ENCODE results near the gene SPTSSB.

SPTSSB gene

GRCh38 chr3:161358488-161358887, 12.8 kb downstream of the SPTSSB start:
- no peak overlapping the region for H3K27ac Mint-ChIP-seq

GRCh38 chr3:161356287-161356686, 15.0 kb downstream of the SPTSSB start:
- no peaks in the 10 kb centered on the region for H3K4me1 Mint-ChIP-seq (ENCODE audit: low read depth)
- no peaks in the 10 kb centered on the region for H3K36me3 Mint-ChIP-seq (ENCODE audit: low read depth)
- peaks cover 31% of the 10 kb centered on the region for H3K27me3 Mint-ChIP-seq
- no peak overlapping the region for H3K27ac Mint-ChIP-seq
- H3K9me3 Mint-ChIP-seq, result no peaks in the 10 kb centered on the region
- H3K4me3 Mint-ChIP-seq, result no peak overlapping the region

More at GRCh38 chr3:161358488-161358887, 12.8 kb downstream of the SPTSSB start:
- Mint-ChIP-seq H3K36me3 (ENCODE audit: low read depth) (no peaks in the 10 kb centered on the region), H3K27me3 (peaks cover 22% of the 10 kb centered on the region), H3K9me3 (no peaks in the 10 kb centered on the region), H3K4me3 (no peak overlapping the region), H3K4me1 (ENCODE audit: low read depth) (no peaks in the 10 kb centered on the region)

- no peaks in the 10 kb centered on the region for H3K36me3 Mint-ChIP-seq (ENCODE audit: low read depth)
- peaks cover 35% of the 10 kb centered on the region for H3K27me3 Mint-ChIP-seq
- no peaks in the 10 kb centered on the region for H3K9me3 Mint-ChIP-seq
- H3K4me1 Mint-ChIP-seq (ENCODE audit: low read depth), result peaks cover under 1% of the 10 kb centered on the region
- no peak overlapping the region for H3K4me3 Mint-ChIP-seq
- H3K27ac Mint-ChIP-seq, result no peak overlapping the region
These were observed 15.8 kb downstream of the SPTSSB start for GRCh38 chr3:161355508-161355907.

DNA sequence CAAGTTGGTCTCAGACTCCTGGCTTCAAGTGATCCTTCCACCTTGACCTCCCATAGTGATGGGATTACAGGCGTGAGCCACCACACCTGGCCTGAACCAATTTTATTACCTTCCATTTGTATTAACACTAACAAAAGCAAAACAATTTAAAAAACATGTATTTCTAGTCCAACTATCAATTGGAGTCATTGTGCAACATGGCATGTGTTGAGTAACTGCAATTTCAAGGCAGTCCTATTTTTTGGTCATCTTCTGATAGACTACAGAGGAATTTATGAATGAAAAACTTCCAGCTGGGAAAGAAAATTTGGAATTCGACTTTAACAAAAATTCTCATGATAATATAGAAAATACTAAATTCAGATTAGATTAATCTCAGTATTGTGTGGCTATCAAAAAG, 16.8 kb downstream of the SPTSSB start:
- Mint-ChIP-seq H3K4me3 (no peak overlapping the region), H3K27me3 (peaks cover 27% of the 10 kb centered on the region), H3K9me3 (no peaks in the 10 kb centered on the region), H3K27ac (no peak overlapping the region), H3K4me1 (ENCODE audit: low read depth) (peaks cover 10% of the 10 kb centered on the region), H3K36me3 (ENCODE audit: low read depth) (no peaks in the 10 kb centered on the region)

GRCh38 chr3:161351330-161351729, 20.0 kb downstream of the SPTSSB start:
- H3K4me1 Mint-ChIP-seq (ENCODE audit: low read depth), result peaks cover 28% of the 10 kb centered on the region
- H3K27me3 Mint-ChIP-seq, result peaks cover 32% of the 10 kb centered on the region
- no peaks in the 10 kb centered on the region for H3K9me3 Mint-ChIP-seq
- no peaks in the 10 kb centered on the region for H3K36me3 Mint-ChIP-seq (ENCODE audit: low read depth)
- no peak overlapping the region for H3K27ac Mint-ChIP-seq
- no peak overlapping the region for H3K4me3 Mint-ChIP-seq

DNA sequence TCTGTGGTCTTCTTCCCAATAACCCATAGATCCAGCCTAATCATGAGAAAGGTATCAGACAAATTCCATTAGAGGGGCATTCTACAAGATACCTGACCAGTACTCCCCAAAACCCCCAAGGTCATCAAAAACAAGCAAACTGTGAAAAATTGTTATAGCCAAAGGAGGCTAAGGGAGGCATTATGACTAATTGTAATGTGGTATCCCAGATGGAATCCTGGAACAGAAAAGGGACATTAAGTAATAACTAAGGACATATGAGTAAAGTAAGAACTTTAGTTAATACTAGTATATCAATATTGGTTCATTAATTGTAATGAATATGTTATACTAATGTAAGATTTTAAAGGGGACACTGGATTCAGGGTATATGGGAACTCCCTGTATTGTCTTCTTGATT, 20.4 kb downstream of the SPTSSB start:
- Mint-ChIP-seq H3K9me3 (no peaks in the 10 kb centered on the region), H3K4me1 (ENCODE audit: low read depth) (peaks cover 28% of the 10 kb centered on the region), H3K4me3 (no peak overlapping the region), H3K36me3 (ENCODE audit: low read depth) (no peaks in the 10 kb centered on the region), H3K27ac (no peak overlapping the region), H3K27me3 (peaks cover 34% of the 10 kb centered on the region)

DNA sequence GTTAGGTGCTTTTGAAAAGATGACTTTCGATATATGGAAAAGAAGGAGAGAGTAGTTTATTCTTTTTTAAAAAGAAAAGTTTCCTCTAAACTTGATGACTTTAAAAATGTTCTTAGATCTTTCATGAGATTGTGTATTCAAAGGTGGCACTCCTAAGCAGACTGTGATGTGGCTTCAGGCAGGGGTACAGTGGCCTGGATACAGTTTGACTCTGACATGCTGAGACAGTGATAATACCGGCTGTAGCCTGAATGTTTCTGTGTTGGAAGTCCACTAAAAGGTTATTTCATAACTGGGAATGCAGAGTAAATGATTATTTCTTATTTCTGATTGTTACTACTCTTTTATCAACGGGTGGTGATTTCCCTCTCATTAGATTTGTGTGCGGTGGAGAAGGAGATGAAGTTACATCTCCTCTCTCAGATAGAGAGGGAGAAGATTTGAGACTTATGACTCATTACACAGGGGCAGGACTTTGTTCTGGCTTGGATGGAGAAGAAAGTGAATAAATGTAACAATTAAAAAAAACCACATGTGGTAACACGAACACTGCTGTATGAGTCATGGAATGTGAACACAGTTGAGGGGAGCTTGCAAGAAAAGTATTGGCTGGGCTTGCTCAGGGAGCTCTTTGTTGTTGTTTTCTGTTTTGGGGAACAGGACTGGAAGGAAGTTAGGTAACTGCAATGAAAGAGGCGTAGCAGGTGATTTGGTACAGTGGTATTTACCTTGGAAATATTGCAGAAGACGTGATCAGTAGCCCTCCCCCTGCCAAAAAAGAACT, 21.6 kb downstream of the SPTSSB start:
- Mint-ChIP-seq H3K4me1 (ENCODE audit: low read depth) (peaks cover 28% of the 10 kb centered on the region), H3K4me3 (peak overlapping the region; percentile 6), H3K27me3 (peaks cover 31% of the 10 kb centered on the region), H3K36me3 (ENCODE audit: low read depth) (no peaks in the 10 kb centered on the region), H3K27ac (peak overlapping the region; percentile 6), H3K9me3 (no peaks in the 10 kb centered on the region)

GRCh38 chr3:161348796-161349400, 22.4 kb downstream of the SPTSSB start:
- Mint-ChIP-seq H3K27me3 (peaks cover 34% of the 10 kb centered on the region), H3K4me1 (ENCODE audit: low read depth) (peaks cover 28% of the 10 kb centered on the region), H3K4me3 (no peak overlapping the region), H3K36me3 (ENCODE audit: low read depth) (no peaks in the 10 kb centered on the region), H3K27ac (no peak overlapping the region), H3K9me3 (no peaks in the 10 kb centered on the region)

DNA sequence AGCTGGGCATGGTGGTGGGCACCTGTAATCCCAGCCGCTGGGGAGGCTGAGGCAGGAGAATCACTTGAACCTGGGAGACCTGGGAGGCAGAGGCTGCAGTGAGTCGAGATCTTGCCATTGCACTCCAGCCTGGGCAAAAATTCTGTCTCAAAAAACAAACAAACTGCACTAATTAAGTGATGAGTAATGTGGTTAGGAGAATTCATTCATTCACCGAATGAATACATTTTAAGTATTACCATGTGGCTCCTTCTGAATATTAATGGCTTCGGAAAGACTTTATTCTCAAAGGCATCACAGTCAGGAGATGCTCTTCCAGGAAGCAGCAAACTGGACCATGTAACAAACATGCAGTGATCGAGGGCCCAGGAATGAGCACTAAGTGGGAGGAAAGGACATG, 23.6 kb downstream of the SPTSSB start:
- peaks cover 42% of the 10 kb centered on the region for H3K27me3 Mint-ChIP-seq
- H3K36me3 Mint-ChIP-seq (ENCODE audit: low read depth), result no peaks in the 10 kb centered on the region
- no peaks in the 10 kb centered on the region for H3K9me3 Mint-ChIP-seq
- no peak overlapping the region for H3K4me3 Mint-ChIP-seq
- H3K4me1 Mint-ChIP-seq (ENCODE audit: low read depth), result peaks cover 28% of the 10 kb centered on the region
- no peak overlapping the region for H3K27ac Mint-ChIP-seq

DNA sequence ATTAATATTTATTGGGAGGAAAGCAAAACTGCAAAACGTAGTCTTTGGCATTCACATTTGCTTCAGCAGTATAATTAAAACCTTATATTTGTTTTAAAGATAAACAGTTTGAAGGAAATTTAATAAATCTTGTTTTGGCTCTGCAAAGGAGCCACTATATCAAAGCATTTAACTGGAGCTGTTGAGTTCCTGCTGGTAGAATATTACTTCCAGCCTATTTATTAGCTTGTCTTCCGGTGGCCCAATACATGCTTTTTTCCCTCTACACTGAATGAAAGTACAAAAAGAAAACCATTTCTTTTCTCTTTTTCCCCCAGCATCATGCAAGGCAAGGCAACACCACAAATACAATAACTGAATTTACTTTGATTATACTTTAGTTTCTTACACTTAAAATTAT, 26.3 kb downstream of the SPTSSB start:
- peaks cover 23% of the 10 kb centered on the region for H3K4me1 Mint-ChIP-seq (ENCODE audit: low read depth)
- no peak overlapping the region for H3K4me3 Mint-ChIP-seq
- H3K9me3 Mint-ChIP-seq, result no peaks in the 10 kb centered on the region
- peaks cover 35% of the 10 kb centered on the region for H3K27me3 Mint-ChIP-seq
- no peak overlapping the region for H3K27ac Mint-ChIP-seq
- H3K36me3 Mint-ChIP-seq (ENCODE audit: low read depth), result no peaks in the 10 kb centered on the region

DNA sequence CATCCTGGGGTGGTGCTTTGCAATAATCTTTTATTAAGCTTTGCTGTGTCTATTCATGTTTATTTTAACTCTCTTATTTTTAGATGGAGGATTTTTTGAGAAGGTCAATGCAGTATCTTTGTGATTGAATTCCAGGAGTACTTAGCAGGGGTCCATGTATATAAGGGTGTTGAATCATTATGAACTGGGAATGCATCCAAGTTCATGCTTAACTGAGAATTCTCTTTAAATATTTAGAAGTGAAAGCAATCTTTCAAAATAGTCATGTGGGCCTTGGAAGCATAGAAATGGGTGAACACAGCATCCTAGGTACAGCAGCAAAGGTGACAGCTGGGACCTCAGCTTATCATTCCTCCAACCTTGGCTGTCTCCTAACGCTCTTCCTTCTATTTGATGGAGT, 27.3 kb downstream of the SPTSSB start:
- H3K27me3 Mint-ChIP-seq, result peaks cover 42% of the 10 kb centered on the region
- peaks cover 13% of the 10 kb centered on the region for H3K4me1 Mint-ChIP-seq (ENCODE audit: low read depth)
- H3K27ac Mint-ChIP-seq, result no peak overlapping the region

DNA sequence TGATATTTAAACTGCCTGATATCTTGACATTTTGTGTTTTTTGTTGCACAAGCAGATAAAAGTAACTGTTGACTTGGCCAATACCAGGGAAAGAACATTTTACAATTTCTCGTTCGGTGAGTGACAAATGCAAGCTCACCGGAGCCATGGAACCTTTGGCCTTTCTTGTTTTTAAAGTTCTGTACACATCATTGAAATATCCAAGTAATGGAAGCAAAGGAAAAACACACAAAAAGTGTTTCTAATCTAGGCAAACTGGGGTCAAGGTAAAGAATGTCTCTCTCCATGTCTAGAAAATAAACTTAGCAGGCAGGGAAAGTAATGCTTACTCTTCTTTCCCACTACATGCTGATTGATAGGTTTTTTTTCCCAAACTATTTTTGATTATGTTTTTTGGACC, 27.8 kb downstream of the SPTSSB start:
- H3K4me3 Mint-ChIP-seq, result no peak overlapping the region
- H3K27me3 Mint-ChIP-seq, result peaks cover 42% of the 10 kb centered on the region
- H3K27ac Mint-ChIP-seq, result no peak overlapping the region
- peaks cover 8% of the 10 kb centered on the region for H3K4me1 Mint-ChIP-seq (ENCODE audit: low read depth)
- H3K36me3 Mint-ChIP-seq (ENCODE audit: low read depth), result no peaks in the 10 kb centered on the region
- H3K9me3 Mint-ChIP-seq, result no peaks in the 10 kb centered on the region

More for the DNA sequence above, 27.3 kb downstream of the SPTSSB start:
- Mint-ChIP-seq H3K9me3 (no peaks in the 10 kb centered on the region), H3K4me3 (no peak overlapping the region), H3K36me3 (ENCODE audit: low read depth) (no peaks in the 10 kb centered on the region)

GRCh38 chr3:161342629-161343028, 28.7 kb downstream of the SPTSSB start:
- peaks cover 42% of the 10 kb centered on the region for H3K27me3 Mint-ChIP-seq

GRCh38 chr3:161339517-161340500, 31.5 kb downstream of the SPTSSB start:
- no peaks in the 10 kb centered on the region for H3K9me3 Mint-ChIP-seq
- H3K4me1 Mint-ChIP-seq (ENCODE audit: low read depth), result no peaks in the 10 kb centered on the region
- no peak overlapping the region for H3K4me3 Mint-ChIP-seq
- H3K27ac Mint-ChIP-seq, result no peak overlapping the region
- H3K27me3 Mint-ChIP-seq, result peaks cover 37% of the 10 kb centered on the region
- no peaks in the 10 kb centered on the region for H3K36me3 Mint-ChIP-seq (ENCODE audit: low read depth)

More at GRCh38 chr3:161342629-161343028, 28.7 kb downstream of the SPTSSB start:
- Mint-ChIP-seq H3K27ac (no peak overlapping the region), H3K4me1 (ENCODE audit: low read depth) (no peaks in the 10 kb centered on the region), H3K9me3 (no peaks in the 10 kb centered on the region), H3K4me3 (no peak overlapping the region), H3K36me3 (ENCODE audit: low read depth) (no peaks in the 10 kb centered on the region)

GRCh38 chr3:161337311-161337710, 34.0 kb downstream of the SPTSSB start:
- Mint-ChIP-seq H3K4me1 (ENCODE audit: low read depth) (no peaks in the 10 kb centered on the region), H3K27me3 (peaks cover 32% of the 10 kb centered on the region), H3K9me3 (no peaks in the 10 kb centered on the region), H3K27ac (no peak overlapping the region), H3K36me3 (ENCODE audit: low read depth) (no peaks in the 10 kb centered on the region), H3K4me3 (no peak overlapping the region)

Measured in stimulated activated naive CD8-positive, alpha-beta T cell treated with anti-CD3 and anti-CD28 coated beads, Interleukin-15, Interleukin-2, amounts not matched to agents 100 ng/mL and 50 ng/mL, for 24 hours (primary cell).